Motor neuron (in vitro differentiated cells): Measurements from ENCODE around the gene NPL. TPM values are rescaled to one million over a fixed set of nuclear protein-coding genes. Genes with fewer than 3 reads are reported as not detected.

Source experiments
- ATAC-seq, 8 experiments: fragments of 200-7000 bp; cut with Tn5 transposase; replicated peaks in 6 of 8; 2 replicates each; pipeline ENCODE4 v1.8.0; 2021; ENCODE audit warnings: mild to moderate bottlenecking in 8 of 8, moderate library complexity in 8 of 8
- H3K27ac ChIP-seq, 2 donors: fragments of 250-450 bp; sonication (Bioruptor Pico); 2 replicates each; pipeline ENCODE4 v1.9.0; 2021; ENCODE audit warnings: antibody characterized with exemption in 2 of 2, mild to moderate bottlenecking in 2 of 2, moderate library complexity in 1 of 2
- H3K4me1 ChIP-seq, 2 donors: fragments of 250-450 bp; sonication (Bioruptor Pico); replicated peaks in 1 of 2; 2 replicates each; pipeline ENCODE4 v1.6.1; 2021; ENCODE audit warnings: antibody characterized with exemption in 2 of 2, mild to moderate bottlenecking in 2 of 2, moderate library complexity in 1 of 2
- H3K4me3 ChIP-seq, 5 donors: fragments of 250-450 bp; sonication (Bioruptor Pico); 2 replicates each; pipeline ENCODE4 v1.9.0; 2021; ENCODE audit warnings: antibody characterized with exemption in 5 of 5, mild to moderate bottlenecking in 5 of 5, moderate library complexity in 4 of 5
- WGBS, 10 experiments: fragments of 450-650 bp; shearing (Covaris generic); methylation state at CpG; one replicate each; pipeline ENCODE4 v1.0.0; 2022; 5-methylcytosine and 5-hydroxymethylcytosine counted together
- in situ Hi-C, 9 experiments: fragments of 400-800 bp; cut with MboI; loops; one replicate each; pipeline ENCODE4 v1.15.0; 2021; ENCODE audit warnings: low sequenced_read_pairs in 9 of 9, low pct_unique_long_range_greater_than_20kb in 2 of 9; ENCODE audit not compliant: unreplicated experiment in 9 of 9
- total RNA-seq, 8 experiments: library from RNA; unstranded; fragments of 300-600 nt; gene quantifications; 2 replicates each; pipeline versions ENCODE4 v1.2.3 to v1.2.4, GENCODE V29; 2022

NPL gene
- total RNA-seq, 8 experiments from 2014 or later = 2.3 to 10.1 (median 4.0) TPM

DNA sequence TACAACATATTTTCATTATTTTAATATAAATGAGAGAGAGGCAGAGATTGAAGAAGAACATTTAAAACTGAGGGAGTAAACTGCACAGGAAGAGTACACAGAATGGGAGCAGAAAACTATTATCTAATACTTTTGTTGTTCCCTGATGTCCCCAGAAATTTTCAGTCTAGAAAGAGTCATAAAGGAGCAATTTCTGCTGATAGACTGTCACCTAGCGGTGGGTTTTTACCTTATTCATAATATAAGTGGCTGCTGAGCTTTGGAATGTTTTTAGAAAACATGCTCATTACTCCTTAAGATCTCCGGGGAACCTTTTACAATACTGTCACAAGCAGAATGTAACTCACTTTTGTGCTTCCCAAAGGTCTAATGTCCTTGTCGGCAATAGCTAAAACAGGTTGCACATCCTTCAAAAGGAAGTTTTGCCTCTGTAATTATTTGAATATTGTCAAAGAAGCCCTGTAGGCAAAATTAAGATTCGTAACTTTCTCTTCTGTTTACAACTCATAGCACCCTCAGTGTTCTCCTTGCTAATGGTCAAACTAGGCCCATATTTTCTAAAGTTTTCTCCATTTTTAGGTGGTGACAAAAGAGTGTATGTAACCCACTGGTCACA lies 4.9 kb upstream of the NPL start:
- peak in 3 of 8 experiments; percentile 1 to 6 (median 5) for ATAC-seq
- in situ Hi-C loops = loop anchor here (5.0 to 25.0 kb wide), 6 partner anchors 180 to 697 kb away; partner anchors contain the start of gene RGS16 (in 2 of the 9)
- WGBS, 10 experiments = 0 to 43% (median 31%) methylated on average over 1 to 4 of the region's 4 CpGs

DNA sequence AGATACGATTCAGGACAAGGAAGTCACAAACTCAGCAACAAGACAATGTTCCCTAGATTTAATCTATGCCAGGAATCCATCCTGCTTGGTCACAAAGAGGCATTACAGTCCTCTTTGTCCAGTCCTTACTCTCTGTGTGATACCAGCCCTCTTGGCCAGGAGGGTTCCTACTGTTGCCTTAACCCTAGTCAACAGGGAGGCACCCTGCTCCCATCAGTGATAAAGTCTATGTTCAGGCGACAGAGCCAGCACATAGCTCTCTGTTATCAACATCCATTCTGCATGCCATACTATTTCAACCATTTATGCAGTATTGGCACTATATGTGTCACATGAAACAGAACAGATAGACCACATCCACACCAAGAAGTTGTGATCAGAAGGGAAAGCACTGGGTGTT lies 4.4 kb upstream of the NPL start:
- 14 to 100% (median 90%) methylated on average over 1 to 2 of the region's 2 CpGs; no CpG with 5 or more reads in 2 of the 10 experiments for WGBS, 10 experiments
- ATAC-seq = no peak
- no peak overlapping the region for H3K27ac ChIP-seq
- in situ Hi-C loops = loop anchor here (5.0 to 25.0 kb wide), 6 partner anchors 180 to 698 kb away; partner anchors contain the start of gene RGS16 (in 2 of the 9)
- peaks cover 3 to 11% of the 10 kb centered on the region in 2 donors for H3K4me1 ChIP-seq
- H3K4me3 ChIP-seq = no peak overlapping the region

More for the DNA sequence above, 4.9 kb upstream of the NPL start:
- Histone ChIP-seq H3K4me3 (no peak overlapping the region), H3K4me1 (peaks cover 0 to 7% of the 10 kb centered on the region in 2 donors), H3K27ac (no peak overlapping the region)

DNA sequence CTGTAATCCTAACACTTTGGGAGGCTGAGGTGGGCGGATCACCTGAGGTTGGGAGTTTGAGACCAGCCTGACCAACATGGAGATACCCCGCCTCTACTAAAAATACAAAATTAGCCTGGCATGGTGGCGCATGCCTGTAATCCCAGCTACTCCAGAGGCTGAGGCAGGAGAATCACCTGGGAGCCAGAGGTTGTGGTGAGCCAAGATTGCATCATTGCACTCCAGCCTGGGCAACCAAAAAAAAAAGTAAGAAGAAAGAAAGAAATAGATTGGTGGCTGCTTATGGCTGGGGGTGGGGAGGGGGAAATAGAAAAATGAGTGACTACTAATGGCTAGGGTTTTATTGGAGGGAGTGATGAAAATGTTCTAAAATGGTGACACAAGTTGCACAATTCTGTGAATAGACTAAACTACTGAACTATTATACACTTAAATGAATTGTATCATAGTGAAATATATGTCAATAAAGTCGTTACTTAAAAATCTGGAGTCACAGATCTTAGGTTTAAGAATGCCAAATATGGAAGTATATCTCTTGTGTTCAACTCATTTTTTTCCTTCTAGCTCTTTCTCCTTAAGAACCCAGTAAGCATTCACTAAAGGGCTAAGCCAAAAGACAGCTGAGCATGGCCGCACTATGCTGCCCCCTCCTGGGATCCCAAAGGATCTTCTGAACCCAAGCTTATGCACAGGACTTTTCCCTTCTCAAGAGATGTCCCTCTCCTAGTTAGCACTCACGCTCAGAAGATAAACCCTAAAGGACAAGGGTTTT lies 3.2 kb upstream of the NPL start:
- Histone ChIP-seq H3K4me1 (peaks cover 3 to 11% of the 10 kb centered on the region in 2 donors), H3K27ac (no peak overlapping the region), H3K4me3 (no peak overlapping the region)
- ATAC-seq = peak in 3 of 8 experiments; percentile 9 to 15 (median 10)
- WGBS, 10 experiments = 0 to 72% (median 56%) methylated on average over 1 to 6 of the region's 6 CpGs; no CpG with 5 or more reads in 3 of the 10 experiments
- in situ Hi-C loops = loop anchor here (5.0 to 25.0 kb wide), 6 partner anchors 182 to 699 kb away; partner anchors contain the start of gene RGS16 (in 2 of the 9)

DNA sequence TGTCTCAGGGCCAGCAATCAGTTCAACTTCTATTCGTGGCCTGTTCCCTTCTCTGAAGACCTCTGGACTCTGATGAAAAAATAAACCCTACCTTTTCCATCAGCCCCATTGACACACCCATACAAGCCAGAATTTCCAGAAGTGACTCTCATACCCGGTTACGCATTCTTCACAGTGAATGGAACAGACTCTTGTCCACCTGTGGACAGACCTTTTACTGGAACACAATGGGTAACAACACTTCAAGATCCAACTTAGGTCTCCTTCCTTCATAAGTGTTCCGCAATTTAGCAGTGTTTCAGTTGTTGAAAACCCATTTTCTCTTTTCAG lies 2.6 kb upstream of the NPL start:
- no peak for ATAC-seq
- Histone ChIP-seq H3K4me3 (no peak overlapping the region), H3K4me1 (peaks cover 3 to 11% of the 10 kb centered on the region in 2 donors), H3K27ac (no peak overlapping the region)
- in situ Hi-C loops = loop anchor here (5.0 to 25.0 kb wide), 6 partner anchors 182 to 700 kb away; partner anchors contain the start of gene RGS16 (in 2 of the 9)
- 65 to 100% (median 80%) methylated on average over 1 to 4 of the region's 4 CpGs; no CpG with 5 or more reads in 3 of the 10 experiments for WGBS, 10 experiments

DNA sequence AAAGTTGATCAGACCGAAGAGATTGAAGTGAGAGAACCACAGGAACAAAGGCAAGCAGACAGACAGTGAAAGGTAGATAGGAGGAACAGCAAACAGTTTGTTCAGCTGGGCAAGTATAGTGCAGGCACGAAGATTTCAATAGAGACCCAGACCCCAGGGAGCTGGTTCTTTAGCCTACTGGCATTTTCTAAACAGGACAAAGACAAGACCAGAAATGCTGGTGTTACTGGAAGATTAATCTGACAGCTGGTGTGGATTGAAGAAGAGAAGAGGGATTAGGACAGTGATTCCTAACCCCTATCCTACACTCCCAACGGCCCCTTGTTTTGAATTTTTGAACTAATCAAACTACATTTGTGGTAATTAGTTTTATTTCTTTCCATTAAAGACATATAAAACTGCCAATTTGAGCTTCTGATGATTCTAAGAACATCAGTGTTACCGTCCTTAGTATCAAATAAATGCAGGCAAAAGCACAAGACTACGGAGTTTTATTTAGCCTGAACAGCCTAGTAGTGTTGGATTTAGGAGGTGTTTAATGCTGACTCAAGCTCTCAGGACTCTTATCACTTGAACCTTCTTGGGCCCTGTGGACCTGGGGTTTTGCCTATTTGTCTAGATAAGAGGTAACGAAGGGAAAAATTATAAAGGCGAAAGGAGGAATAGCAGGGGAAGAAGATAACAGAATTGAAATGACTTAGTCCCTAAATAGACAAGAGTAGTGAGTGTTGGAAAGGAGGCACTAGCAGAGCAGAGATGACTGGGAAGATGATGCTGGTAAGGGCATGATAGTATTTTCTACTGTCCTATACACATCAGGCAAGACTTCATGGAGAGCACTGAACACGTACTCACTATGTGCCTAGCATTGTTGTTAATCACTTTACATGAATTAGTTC lies 2.0 kb downstream of the NPL start:
- H3K4me1 ChIP-seq = peaks cover 3 to 8% of the 10 kb centered on the region in 2 donors
- no peak for ATAC-seq
- 75 to 98% (median 83%) methylated on average over 1 to 8 of the region's 8 CpGs for WGBS, 10 experiments
- H3K4me3 ChIP-seq = no peak overlapping the region
- in situ Hi-C loops = loop anchor here in 3 of 9 experiments (25.0 kb wide), 1 partner anchor 704 kb away; no protein-coding TSS in a partner anchor
- H3K27ac ChIP-seq = no peak overlapping the region

DNA sequence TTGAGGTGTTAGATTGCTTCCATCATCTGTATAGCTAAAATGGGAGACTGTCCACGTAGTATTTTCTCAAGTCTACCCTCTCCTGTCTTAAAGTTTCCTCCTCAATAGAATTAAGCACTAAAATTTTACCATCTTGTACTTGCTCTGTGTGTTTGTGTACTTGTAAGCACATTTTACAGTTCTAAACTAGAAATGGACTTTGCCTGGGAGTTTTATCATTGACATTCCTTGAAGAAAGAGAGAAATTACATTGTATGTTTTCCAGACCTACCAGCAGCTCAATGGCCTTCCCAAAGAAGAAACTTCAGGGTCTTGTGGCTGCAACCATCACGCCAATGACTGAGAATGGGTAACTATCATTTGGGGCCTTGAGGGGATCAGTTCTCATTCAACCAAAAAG lies 4.5 kb downstream of the NPL start:
- Histone ChIP-seq H3K4me3 (no peak overlapping the region), H3K27ac (no peak overlapping the region), H3K4me1 (peaks cover 3 to 4% of the 10 kb centered on the region in 2 donors)
- no peak for ATAC-seq
- 21 to 95% (median 70%) methylated on average over 1 to 2 of the region's 2 CpGs; no CpG with 5 or more reads in 3 of the 10 experiments for WGBS, 10 experiments
- in situ Hi-C loops = loop anchor here in 3 of 9 experiments (25.0 kb wide), 1 partner anchor 707 kb away; no protein-coding TSS in a partner anchor

DNA sequence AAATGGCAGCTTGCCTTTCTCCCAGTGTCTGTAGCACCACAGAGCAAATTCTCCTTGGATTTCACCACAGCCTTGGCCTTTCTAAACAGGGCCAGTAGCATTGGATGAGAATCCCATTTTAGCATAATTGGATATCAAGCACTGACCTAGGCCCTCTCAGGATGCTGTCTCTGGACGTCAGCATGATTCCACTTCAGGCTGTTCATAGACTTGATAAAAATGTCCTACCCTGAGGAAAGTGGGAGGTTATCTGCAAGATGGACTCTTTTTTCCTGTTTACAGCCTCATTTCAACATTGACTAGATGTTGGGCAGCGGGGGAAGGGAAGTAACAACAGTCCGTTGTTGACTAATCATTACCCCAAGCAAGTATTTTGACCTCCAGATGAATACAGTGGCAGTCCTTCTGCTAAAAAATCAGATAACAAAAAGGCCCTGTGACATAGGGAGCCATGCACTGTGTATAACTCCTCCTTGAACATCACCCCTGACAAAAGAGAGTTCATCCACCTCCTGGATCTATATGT lies 5.2 kb downstream of the NPL start:
- no peak for ATAC-seq
- in situ Hi-C loops = loop anchor here in 3 of 9 experiments (25.0 kb wide), 1 partner anchor 707 kb away; no protein-coding TSS in a partner anchor
- H3K4me3 ChIP-seq = no peak overlapping the region
- WGBS, 10 experiments = 75 to 100% (median 85%) methylated on average over 1 to 3 of the region's 3 CpGs; no CpG with 5 or more reads in 2 of the 10 experiments
- peaks cover 3 to 4% of the 10 kb centered on the region in 2 donors for H3K4me1 ChIP-seq
- no peak overlapping the region for H3K27ac ChIP-seq

DNA sequence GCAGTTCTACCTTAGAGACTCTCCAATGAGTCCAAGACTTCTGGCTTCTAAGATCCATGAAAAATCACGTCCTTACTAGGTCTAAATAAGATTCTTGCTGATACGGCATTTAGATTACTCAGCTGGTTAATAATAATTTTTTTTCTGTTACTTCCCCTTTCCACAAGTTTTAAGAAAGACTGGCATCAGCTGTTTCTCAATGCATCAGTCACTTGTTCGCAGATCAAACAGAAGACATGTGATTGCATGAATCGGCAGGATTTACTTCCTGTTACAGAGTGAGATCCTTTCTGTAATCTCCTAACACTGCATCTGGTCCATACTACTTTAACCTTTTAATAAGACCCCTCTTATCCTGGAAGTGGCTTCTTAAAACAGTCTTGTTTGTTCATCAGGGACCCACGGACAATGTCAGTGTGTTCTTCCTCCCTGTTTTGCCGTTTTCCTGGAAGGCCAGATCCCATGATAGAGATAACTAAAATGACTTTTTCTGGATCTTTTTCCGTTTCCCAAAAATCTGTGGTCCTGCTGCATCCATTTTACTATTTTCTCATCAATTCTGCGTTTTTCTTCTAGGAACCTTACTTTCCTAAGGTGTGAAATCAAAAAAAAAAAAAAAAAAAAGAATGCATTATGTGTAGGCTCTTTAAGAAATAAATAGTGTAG lies 6.1 kb downstream of the NPL start:
- in situ Hi-C loops = loop anchor here in 3 of 9 experiments (25.0 kb wide), 1 partner anchor 708 kb away; no protein-coding TSS in a partner anchor
- no peak for ATAC-seq
- no peak overlapping the region for H3K4me3 ChIP-seq
- 61 to 92% (median 78%) methylated on average over 1 to 8 of the region's 8 CpGs for WGBS, 10 experiments
- no peak overlapping the region for H3K27ac ChIP-seq
- H3K4me1 ChIP-seq = no peaks in the 10 kb centered on the region

DNA sequence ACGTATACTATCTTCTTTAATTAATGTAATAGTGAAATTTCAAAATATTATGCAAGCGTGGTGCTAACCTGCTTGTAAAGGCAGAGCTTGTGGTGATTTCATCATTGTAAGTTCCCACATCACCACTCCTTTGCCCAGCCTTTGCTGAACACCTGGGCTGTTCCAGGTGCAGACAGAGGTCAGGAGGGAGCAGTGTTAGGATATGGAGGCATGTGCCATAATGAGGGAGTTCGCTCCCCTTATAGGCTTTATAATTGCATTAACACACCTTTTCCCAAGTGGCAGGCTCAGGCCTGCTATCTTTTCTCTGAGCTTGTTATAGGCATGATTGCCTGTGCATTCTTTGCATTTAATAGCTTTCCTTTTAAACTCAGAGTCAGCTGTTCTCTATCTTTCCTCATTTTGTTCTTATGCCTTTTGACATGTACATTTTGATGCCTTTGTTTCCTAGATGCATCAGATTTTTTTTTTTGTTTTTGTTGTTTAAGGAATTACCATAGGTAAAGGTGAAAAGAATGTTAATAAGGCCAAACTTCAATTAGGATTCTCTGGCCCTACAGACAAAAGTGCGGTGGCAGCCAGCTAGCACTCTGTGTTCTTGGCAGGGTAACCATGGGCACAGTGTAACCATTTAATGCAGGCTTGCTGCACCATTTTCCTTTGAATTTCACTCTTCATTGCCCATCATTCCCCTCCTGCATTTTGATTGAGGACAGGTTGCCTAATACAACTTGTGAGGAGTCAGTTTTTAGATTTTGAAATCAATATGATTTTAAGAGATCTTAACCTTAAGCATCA lies 12.6 kb downstream of the NPL start:
- Histone ChIP-seq H3K27ac (no peak overlapping the region), H3K4me1 (peaks cover 0 to 3% of the 10 kb centered on the region in 2 donors), H3K4me3 (no peak overlapping the region)
- ATAC-seq = peak in 2 of 8 experiments; percentile 29 to 74
- 42 to 96% (median 78%) methylated on average over 1 to 4 of the region's 4 CpGs for WGBS, 10 experiments
- in situ Hi-C loops = no loop called here

DNA sequence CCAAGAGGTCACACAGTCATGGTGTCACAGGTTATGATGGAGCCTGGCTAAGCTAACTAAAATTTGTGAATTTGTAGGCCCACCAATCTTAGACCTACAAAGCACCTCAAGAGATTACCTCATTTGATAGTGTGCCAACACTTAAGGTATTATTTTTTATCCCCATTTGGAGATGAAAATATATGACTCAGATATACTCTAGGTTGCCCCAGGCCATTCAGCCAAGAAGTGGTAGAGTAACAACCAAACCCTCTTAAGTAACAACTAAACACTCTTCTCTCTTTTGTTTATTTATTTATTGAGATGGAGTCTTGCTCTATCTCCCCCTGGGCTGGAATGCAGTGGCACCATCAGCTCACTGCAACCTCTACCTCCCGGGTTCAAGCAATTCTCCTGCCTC lies 14.3 kb downstream of the NPL start:
- in situ Hi-C loops = no loop called here
- ATAC-seq = no peak
- no peak overlapping the region for H3K27ac ChIP-seq
- peaks cover 0 to 3% of the 10 kb centered on the region in 2 donors for H3K4me1 ChIP-seq
- H3K4me3 ChIP-seq = no peak overlapping the region
- 80 to 100% (median 100%) methylated on average over 1 of the region's 1 CpG; no CpG with 5 or more reads in 5 of the 10 experiments for WGBS, 10 experiments

DNA sequence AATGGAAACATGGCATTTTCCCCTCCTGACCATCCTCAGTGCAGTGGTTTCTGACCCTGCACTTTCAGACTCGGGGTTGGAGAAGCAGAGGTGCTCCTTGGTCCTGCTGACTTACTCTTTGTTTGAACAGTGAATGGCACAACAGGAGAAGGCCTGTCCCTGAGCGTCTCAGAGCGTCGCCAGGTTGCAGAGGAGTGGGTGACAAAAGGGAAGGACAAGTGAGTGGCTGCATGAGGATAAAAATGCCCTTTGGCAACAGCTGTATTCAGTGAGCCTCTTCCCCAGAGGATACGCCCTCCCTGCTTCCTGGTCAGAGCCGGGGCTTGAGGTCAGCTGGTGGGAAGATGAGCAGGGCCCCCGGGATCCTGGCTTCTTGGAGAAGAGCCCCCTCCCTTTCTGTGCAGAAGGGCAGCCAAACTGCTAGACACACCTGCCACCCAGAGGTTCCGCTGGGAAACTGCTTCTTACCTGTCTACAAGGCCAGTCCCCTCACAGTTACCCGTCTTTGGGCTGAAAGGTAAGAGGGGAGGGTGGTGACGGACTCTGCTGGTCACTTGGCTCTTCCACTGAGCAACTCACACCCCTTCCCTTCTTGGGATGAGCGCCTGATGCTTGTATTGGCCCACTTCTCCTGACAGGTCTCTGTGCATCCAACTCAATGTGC lies 16.6 kb downstream of the NPL start:
- Histone ChIP-seq H3K4me1 (peaks cover 0 to 3% of the 10 kb centered on the region in 2 donors), H3K4me3 (no peak overlapping the region), H3K27ac (no peak overlapping the region)
- in situ Hi-C loops = no loop called here
- peak in 4 of 8 experiments; percentile 15 to 35 (median 30) for ATAC-seq
- 53 to 91% (median 73%) methylated on average over 2 to 9 of the region's 11 CpGs; no CpG with 5 or more reads in 2 of the 10 experiments for WGBS, 10 experiments
